ENCODE results near the gene RALB.
"Not testable (repeated sequence)": the region's sequence is repeated elsewhere in the genome, so short reads cannot be mapped to it uniquely, and the experiment has no call there.

Gene RALB

DNA sequence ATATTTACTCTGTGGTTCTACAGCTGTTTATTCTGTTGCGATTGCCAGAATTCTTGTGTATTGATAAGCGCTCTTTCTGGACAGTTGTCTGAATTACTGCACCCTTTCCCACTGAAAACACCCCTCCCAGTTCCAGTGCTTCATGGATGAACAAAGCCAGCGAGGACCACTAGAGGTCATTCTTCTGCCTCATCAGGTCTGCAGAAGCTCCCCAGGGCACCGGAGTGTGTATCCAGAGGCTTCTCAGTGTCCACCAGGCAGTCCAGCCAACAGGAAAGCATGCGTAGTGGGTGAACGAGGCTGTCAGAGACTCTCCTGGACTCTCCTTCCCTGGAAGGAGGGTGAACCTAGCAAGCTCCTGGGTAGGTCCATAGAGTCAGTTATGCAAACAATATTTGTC lies 52.6 kb downstream of the RALB start:
- TF ChIP-seq, protein P1, sequence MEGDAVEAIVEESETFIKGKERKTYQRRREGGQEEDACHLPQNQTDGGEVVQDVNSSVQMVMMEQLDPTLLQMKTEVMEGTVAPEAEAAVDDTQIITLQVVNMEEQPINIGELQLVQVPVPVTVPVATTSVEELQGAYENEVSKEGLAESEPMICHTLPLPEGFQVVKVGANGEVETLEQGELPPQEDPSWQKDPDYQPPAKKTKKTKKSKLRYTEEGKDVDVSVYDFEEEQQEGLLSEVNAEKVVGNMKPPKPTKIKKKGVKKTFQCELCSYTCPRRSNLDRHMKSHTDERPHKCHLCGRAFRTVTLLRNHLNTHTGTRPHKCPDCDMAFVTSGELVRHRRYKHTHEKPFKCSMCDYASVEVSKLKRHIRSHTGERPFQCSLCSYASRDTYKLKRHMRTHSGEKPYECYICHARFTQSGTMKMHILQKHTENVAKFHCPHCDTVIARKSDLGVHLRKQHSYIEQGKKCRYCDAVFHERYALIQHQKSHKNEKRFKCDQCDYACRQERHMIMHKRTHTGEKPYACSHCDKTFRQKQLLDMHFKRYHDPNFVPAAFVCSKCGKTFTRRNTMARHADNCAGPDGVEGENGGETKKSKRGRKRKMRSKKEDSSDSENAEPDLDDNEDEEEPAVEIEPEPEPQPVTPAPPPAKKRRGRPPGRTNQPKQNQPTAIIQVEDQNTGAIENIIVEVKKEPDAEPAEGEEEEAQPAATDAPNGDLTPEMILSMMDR (IDR thresholded peaks at IDR 0.05; ENCODE audit: insufficient read depth, low read length, poor library complexity, severe bottlenecking), result peak; percentile 44
- no peak for DNase-seq (ENCODE audit: extremely low read depth, insufficient read length)
- Histone ChIP-seq H3K4me3 (replicated peaks; ENCODE audit: low read depth, low read length) (no peak overlapping the region), H3K36me3 (ENCODE audit: control insufficient read depth, insufficient read depth, low read length) (peaks cover 3% of the 10 kb centered on the region), H3K27me3 (replicated peaks; ENCODE audit: control insufficient read depth, insufficient read depth, low read length) (no peaks in the 10 kb centered on the region)

DNA sequence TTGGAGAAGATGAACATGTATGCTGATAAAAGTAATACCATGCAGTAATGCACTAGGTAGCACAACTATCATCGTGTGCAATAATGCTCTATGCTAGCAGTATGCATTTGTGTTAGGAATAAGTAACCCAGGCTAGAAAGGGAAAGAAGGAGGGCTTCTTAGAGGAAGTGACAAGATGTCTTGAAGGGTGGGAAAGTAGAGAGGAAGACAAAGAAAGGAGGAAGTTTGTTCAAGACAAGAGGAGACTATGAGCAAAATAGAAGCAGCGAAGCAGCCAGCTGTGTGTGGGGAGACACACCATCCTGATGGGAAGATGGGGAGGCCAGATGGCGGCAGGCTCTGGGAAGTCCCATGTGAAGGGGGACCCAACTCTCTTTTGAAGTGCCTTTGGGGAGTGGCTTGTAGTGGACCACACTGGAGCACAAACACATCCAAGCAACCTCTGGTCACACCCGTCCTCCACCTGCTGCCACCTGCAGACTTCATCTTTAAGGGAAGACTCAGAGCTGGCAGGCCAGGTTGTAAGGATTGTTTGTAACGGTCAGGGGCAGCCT lies 53.4 kb downstream of the RALB start:
- DNase-seq (ENCODE audit: extremely low read depth, insufficient read length), result no peak
- TF ChIP-seq, protein P1 (IDR thresholded peaks at IDR 0.05; ENCODE audit: insufficient read depth, low read length, poor library complexity, severe bottlenecking), result no peak
- Histone ChIP-seq H3K27me3 (replicated peaks; ENCODE audit: control insufficient read depth, insufficient read depth, low read length) (no peaks in the 10 kb centered on the region), H3K36me3 (ENCODE audit: control insufficient read depth, insufficient read depth, low read length) (no peaks in the 10 kb centered on the region), H3K4me3 (replicated peaks; ENCODE audit: low read depth, low read length) (no peak overlapping the region)

DNA sequence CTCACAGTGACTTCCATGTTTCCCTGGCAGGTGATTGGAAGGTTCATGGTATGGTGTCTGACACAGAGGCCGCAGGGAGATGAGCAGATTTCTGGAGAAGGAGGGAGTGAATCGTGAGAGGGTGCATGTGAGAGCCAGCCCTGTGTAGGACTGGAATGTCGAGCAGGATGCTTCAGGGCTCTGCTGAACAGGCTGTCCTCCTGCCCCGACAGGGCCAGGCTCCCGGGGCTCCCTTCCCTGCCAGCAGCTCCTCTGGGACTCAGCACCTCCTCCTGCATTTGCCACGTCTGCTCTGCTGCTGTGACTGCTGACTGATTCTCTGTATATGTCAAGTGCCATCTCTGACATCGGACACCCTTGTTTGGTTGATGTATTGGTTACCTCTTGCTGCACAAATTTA lies 54.8 kb downstream of the RALB start:
- no peaks in the 10 kb centered on the region for H3K27me3 ChIP-seq (replicated peaks; ENCODE audit: control insufficient read depth, insufficient read depth, low read length)
- no peak for DNase-seq (ENCODE audit: extremely low read depth, insufficient read length)

DNA sequence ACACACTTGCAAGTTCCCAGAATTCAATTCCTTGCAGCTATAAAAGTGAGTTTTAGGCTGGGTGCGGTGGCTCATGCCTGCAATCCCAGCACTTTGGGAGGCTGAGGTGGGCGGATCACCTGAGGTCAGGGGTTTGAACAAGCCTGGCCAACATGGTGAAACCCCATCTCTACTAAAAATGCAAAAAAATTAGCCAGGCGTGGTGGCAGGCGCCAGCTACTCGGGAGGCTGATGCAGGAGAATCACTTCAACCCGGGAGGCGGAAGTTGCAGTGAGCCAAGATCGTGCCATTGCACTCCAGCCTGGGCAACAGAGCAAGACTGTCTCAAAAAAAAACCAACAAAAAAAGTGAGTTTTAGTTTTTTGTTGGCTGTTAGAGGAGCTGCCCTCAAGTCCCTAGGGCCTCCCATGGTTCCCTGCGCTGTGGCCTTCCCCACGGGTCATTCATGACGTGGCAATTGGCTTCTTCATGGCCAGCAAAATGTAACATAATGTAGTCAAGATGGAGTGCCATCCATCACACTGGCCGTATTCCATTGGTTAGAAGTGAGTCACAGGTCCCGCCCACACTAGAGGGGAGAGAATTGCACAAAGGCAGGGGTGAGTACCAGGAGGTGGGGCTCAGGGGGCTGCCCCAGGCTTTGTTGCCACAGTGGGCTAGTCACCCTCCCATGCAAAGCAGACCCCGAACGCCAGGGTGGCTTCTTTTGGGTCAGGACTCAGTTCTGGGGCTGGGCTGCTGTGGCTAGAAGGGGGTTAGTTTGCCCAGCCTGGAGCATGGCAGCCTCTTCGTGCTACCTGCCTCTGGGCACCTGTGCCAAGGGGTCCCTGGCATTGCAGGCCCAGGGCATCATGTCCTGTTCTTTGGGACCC lies 55.6 kb downstream of the RALB start:
- H3K36me3 ChIP-seq (ENCODE audit: control insufficient read depth, insufficient read depth, low read length), result no peaks in the 10 kb centered on the region
- peak; percentile 50 for DNase-seq (ENCODE audit: extremely low read depth, insufficient read length)
- H3K27me3 ChIP-seq (replicated peaks; ENCODE audit: control insufficient read depth, insufficient read depth, low read length), result no peaks in the 10 kb centered on the region
- no peak overlapping the region for H3K4me3 ChIP-seq (replicated peaks; ENCODE audit: low read depth, low read length)
- TF ChIP-seq, protein P1 (IDR thresholded peaks at IDR 0.05; ENCODE audit: insufficient read depth, low read length, poor library complexity, severe bottlenecking), result no peak

More for the DNA sequence above, 54.8 kb downstream of the RALB start:
- H3K36me3 ChIP-seq (ENCODE audit: control insufficient read depth, insufficient read depth, low read length), result no peaks in the 10 kb centered on the region
- TF ChIP-seq, protein P1 (IDR thresholded peaks at IDR 0.05; ENCODE audit: insufficient read depth, low read length, poor library complexity, severe bottlenecking), result no peak
- H3K4me3 ChIP-seq (replicated peaks; ENCODE audit: low read depth, low read length), result no peak overlapping the region

DNA sequence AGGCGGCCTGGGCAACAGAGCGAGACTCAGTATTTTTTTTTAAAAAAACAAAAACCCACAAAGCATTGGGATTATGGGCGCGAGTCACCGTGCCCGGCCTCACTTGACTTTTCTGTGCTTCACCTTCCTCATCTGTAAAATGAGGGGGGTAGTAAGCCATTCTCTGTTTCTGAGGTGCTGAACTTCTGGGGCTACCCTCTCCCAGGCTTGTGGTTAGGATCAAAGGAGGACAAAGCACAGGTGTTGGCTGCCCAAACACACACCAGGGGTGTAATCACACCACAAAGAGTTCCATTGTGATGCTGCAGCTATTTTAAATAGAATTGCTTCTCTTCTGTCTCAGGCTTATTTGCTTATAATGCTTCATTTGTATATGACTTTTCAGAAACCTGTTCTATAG lies 57.5 kb downstream of the RALB start:
- TF ChIP-seq, protein P1 (IDR thresholded peaks at IDR 0.05; ENCODE audit: insufficient read depth, low read length, poor library complexity, severe bottlenecking), result no peak
- peak; percentile 45 for DNase-seq (ENCODE audit: extremely low read depth, insufficient read length)
- Histone ChIP-seq H3K36me3 (ENCODE audit: control insufficient read depth, insufficient read depth, low read length) (no peaks in the 10 kb centered on the region), H3K4me3 (replicated peaks; ENCODE audit: low read depth, low read length) (no peak overlapping the region), H3K27me3 (replicated peaks; ENCODE audit: control insufficient read depth, insufficient read depth, low read length) (no peaks in the 10 kb centered on the region; the same call in 1 of the 2 replicates)

DNA sequence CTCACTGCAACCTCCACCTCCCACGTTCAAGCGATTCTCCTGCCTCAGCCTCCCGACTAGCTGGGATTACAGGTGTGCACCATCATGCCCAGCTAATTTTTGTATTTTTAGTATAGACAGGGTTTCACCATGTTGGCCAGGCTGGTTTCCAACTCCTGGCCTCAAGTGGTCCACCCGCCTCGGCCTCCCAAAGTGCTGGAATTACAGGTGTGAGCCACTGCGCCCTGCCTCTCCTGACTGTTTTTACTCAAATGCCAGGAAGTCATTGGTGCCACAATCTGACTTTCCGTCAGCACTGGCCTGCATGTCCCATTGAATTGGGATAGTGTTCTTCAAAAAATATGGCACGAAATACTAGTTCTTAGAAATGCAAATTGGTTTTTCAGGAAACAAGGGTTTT lies 58.2 kb downstream of the RALB start:
- not testable (repeated sequence) for DNase-seq (ENCODE audit: extremely low read depth, insufficient read length); H3K36me3 ChIP-seq (ENCODE audit: control insufficient read depth, insufficient read depth, low read length); H3K4me3 ChIP-seq (replicated peaks; ENCODE audit: low read depth, low read length); H3K27me3 ChIP-seq (replicated peaks; ENCODE audit: control insufficient read depth, insufficient read depth, low read length)
